Pancreas (tissue), 10 donors: Measurements from ENCODE around the gene ALG6. TPM values are rescaled to one million over a fixed set of nuclear protein-coding genes. Genes with fewer than 3 reads are reported as not detected.

Experiments
- ATAC-seq, 4 donors: fragments of 200-7000 bp; cut with Tn5 transposase; one replicate each; pipeline versions ENCODE4 v1.8.0 to v1.9.1; 2020; ENCODE audit warnings: mild to moderate bottlenecking in 4 of 4, moderate library complexity in 4 of 4
- DNase-seq, 6 donors: peaks; one replicate each; pipeline ENCODE4 v3.0.0-alpha.2; 2020
- FAIRE-seq: peaks from 2 replicates; lab custom pipeline; 2012; peaks lifted over from hg19 to GRCh38; lab: Jason Lieb, UNC
- H3K27ac ChIP-seq, 4 donors: fragments of 200-600 bp; sonication (generic); 1 replicate in 3 of 4; 2 replicates in 1 of 4; pipeline versions ENCODE4 v1.5.0 to v1.8.0; 2020
- H3K27me3 ChIP-seq, 4 donors: fragments of 200-600 bp; one replicate each; pipeline ENCODE4 v1.8.0; 2021
- H3K36me3 ChIP-seq, 3 donors: fragments of 200-600 bp; sonication (generic) in 1 of 3; one replicate each; pipeline versions ENCODE4 v1.5.0 to v1.8.0; 2020 to 2021
- H3K4me1 ChIP-seq, 3 donors: fragments of 200-600 bp; one replicate each; pipeline ENCODE4 v1.8.0; 2021
- H3K4me3 ChIP-seq, 4 donors: fragments of 200-600 bp; sonication (generic) in 2 of 4; one replicate each; pipeline versions ENCODE4 v1.5.0 to v1.8.0; 2020 to 2021
- H3K9me3 ChIP-seq, 4 donors: fragments of 200-600 bp; one replicate each; pipeline ENCODE4 v1.8.0; 2021
- WGBS, 2 donors: extraction: QIAGEN DNeasy Blood & Tissue Kit; methylation state at CpG; one replicate each; pipeline ENCODE4 v1.1.7; 2013; 5-methylcytosine and 5-hydroxymethylcytosine counted together
- intact Hi-C, 3 donors: fragments of 100-400 bp; cut with DNase I; formaldehyde crosslinking; loops; one replicate each; pipeline versions ENCODE4 v1.11.1 to v1.14.2; 2022
- polyA plus RNA-seq, 2 donors: library from polyadenylated mRNA; stranded (reverse); fragments of 200-250 nt; gene quantifications; one replicate each; pipeline ENCODE4 v1.2.3, GENCODE V29; 2013
- total RNA-seq, 6 donors: library from RNA; stranded (reverse); fragmentation: NEBNext Ultra II Directional in 4 of 6; extraction: Animal tissue kit (Norgen Biotek cat#: 25700) in 4 of 6; gene quantifications; one replicate each; pipeline versions ENCODE4 v1.2.1 to v1.2.4, GENCODE V29; 2021 to 2023
- TF ChIP-seq, protein P1 (sequence below), 4 donors: fragments of 200-600 bp; sonication (generic) in 3 of 4; IDR thresholded peaks; one replicate each; pipeline versions ENCODE4 v1.5.0 to v1.8.0; 2021; ENCODE audit warnings: antibody characterized with exemption in 4 of 4
- donor health status: healthy with polysubstance abuse.
- donor health status: DM: no; HTN: no; CAD: no; lungs with moderate emphysema.
- donor health status: DM: no; HTN: no; CAD: no.
- donor health status: control.
- donor health status: control.
- donor health status: Bipolar disorder and iron deficiency.
- donor health status: DM: yes; HTN: yes; CAD: no.
- donor health status: DM: no; HTN: no; CAD: no.
- donor health status: DM: no; HTN: no; CAD: no.
- donor health status: DM: yes; HTN: yes; CAD: no.

ALG6 gene
- 1 to 10 TPM; 3.1 to 8.8 (median 4.4) TPM for total RNA-seq
- polyA plus RNA-seq, result 10 to 100 TPM in 1 of 2 donors, 1 to 10 TPM in 1; 8.7 to 11.5 TPM

DNA sequence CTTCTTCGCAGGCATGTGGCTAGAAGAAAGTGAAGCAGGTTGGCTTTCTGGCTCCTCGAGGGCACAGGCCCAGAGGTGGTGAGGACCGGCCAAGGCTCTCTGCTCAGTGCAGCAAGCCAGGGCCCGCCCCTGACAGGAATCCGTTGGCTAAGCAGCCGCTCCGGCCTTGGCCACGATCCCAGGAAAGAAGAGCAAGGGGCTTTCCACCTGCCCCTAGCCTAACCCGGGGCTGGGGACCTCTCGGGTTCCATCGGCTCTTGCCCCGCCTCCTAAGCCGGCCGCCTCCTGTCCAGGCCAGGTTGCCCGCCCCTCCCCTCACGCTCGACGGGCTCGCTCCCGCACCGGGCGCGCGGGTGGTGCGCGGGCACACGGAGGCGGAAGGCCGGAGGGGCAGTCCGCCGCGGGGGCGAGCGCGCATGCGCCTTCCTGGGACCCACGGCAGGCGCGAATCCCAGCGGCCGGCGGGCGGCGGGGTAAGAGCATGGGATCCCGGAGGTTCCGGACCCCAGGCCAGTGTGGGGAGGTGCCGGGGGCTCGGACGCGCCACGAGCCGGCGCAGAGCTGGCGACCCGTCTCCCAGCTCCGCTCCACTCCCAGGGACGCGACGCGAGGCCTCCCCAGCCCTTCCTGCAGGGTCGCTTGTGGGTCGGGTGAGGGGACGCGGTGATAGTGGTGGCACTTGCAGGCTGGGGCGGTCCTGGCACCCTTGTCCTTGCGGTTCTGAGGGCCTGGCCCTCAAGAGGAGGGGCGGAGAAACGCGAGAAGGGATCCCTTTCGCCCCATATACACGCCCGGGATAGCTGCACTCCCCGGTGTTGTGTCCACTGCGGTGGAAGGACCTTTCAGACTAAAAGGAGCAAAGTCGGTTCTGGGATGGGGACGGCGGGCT, at the start of gene ALG6:
TSS of gene ALG6 (plus strand) at position 413 of the 889 bp plus-strand sequence. CDS start 3,351 bp downstream, outside the sequence.
- intact Hi-C loops, result no loop called here
- FAIRE-seq, result no peak

DNA sequence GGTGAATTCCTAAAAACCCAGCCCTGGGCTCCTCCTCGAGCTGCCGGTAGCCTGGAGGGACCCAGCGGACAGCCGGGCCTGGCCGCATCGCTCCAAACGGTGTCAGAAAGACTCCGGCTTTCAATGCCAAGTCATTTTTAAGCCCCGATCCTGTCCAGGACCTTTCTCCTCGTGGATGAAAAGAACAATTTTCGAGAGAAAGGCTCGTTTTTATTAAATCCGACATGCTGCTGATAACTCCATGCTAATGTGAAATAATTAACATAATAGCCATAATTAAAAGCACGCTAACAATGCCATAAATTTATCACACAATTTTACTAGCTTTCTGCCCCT, 49.6 kb upstream of the ALG6 start:
- peak overlapping the region in 3 of 4 donors; percentile 20 to 68 (median 37) for H3K4me3 ChIP-seq
- H3K27ac ChIP-seq, result no peak overlapping the region
- intact Hi-C loops, result no loop called here
- H3K9me3 ChIP-seq, result no peaks in the 10 kb centered on the region
- H3K36me3 ChIP-seq, result no peaks in the 10 kb centered on the region
- FAIRE-seq, result no peak
- no peak for DNase-seq
- TF ChIP-seq, protein P1, sequence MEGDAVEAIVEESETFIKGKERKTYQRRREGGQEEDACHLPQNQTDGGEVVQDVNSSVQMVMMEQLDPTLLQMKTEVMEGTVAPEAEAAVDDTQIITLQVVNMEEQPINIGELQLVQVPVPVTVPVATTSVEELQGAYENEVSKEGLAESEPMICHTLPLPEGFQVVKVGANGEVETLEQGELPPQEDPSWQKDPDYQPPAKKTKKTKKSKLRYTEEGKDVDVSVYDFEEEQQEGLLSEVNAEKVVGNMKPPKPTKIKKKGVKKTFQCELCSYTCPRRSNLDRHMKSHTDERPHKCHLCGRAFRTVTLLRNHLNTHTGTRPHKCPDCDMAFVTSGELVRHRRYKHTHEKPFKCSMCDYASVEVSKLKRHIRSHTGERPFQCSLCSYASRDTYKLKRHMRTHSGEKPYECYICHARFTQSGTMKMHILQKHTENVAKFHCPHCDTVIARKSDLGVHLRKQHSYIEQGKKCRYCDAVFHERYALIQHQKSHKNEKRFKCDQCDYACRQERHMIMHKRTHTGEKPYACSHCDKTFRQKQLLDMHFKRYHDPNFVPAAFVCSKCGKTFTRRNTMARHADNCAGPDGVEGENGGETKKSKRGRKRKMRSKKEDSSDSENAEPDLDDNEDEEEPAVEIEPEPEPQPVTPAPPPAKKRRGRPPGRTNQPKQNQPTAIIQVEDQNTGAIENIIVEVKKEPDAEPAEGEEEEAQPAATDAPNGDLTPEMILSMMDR (IDR thresholded peaks at IDR 0.05), result no peak
- 13 to 18% methylated on average over 14 of the region's 14 CpGs for WGBS, 2 donors
- peaks cover 12 to 60% (median 33%) of the 10 kb centered on the region in 4 donors for H3K27me3 ChIP-seq
- ATAC-seq, result no peak
- peaks cover 0 to 7% (median 0%) of the 10 kb centered on the region in 3 donors for H3K4me1 ChIP-seq

More for the DNA sequence above, at the start of gene ALG6:
- DNase-seq (peak; percentile 96 to 99 (median 97)), ATAC-seq (peak; percentile 97 to 100 (median 99))
- peak within 1 kb of the TSS; percentile 46 to 80 (median 76) for H3K27ac ChIP-seq
- peak within 1 kb of the TSS; percentile 51 to 89 (median 70) for H3K4me3 ChIP-seq
- H3K36me3 ChIP-seq, result peaks cover 0 to 5% (median 0%) of the 10 kb centered on the region in 3 donors
- H3K9me3 ChIP-seq, result no peaks in the 10 kb centered on the region
- TF ChIP-seq, protein P1 (IDR thresholded peaks at IDR 0.05), result no peak
- 1% methylated on average over 65 to 77 of the region's 77 CpGs for WGBS, 2 donors
- peaks cover 0 to 4% (median 0%) of the 10 kb centered on the region in 3 donors for H3K4me1 ChIP-seq
- no peaks in the 10 kb centered on the region for H3K27me3 ChIP-seq

DNA sequence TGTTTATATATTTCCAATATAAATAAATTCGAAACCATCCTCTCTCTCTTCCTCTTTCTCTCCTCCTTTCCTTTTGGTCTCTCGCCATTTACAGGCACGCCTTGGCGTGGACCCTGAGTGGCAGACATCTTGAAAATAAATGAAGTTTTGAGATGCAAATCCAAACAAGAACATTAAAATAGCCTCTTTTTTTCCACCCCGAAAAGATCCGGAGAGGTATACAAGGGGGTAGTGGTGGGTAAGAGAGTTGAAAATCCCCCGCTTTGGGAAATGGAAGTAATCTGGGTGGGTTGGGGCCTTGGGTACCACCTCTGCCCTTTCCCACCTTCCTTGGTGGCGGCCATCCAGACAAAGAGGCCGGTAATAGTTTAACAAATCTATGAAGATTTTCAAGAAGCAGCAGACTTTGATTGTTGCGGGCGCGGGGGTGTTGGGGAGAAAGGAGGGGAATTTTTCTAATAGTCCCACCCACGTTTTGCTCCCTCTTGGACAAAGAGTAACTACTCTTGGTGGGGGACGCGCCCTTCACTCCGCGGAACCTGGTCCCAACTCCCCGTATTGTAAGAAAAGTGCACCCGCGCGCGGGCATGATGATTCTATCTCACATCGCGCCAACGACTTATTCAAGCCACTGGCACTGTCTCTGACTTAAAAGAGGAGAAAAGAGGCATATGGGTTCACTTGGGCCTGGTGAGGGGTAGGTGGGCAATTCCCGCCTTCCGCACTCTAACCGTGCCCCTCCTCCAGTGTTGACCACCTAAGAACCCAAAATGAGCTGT, 49.0 kb upstream of the ALG6 start:
- ATAC-seq (no peak), FAIRE-seq (no peak), DNase-seq (no peak)
- 22 to 24% methylated on average over 28 of the region's 28 CpGs for WGBS, 2 donors
- H3K4me1 ChIP-seq, result peaks cover 0 to 7% (median 0%) of the 10 kb centered on the region in 3 donors
- no peak overlapping the region for H3K27ac ChIP-seq
- H3K9me3 ChIP-seq, result no peaks in the 10 kb centered on the region
- H3K36me3 ChIP-seq, result no peaks in the 10 kb centered on the region
- intact Hi-C loops, result no loop called here
- no peak overlapping the region for H3K4me3 ChIP-seq
- peaks cover 12 to 61% (median 33%) of the 10 kb centered on the region in 4 donors for H3K27me3 ChIP-seq
- TF ChIP-seq, protein P1 (IDR thresholded peaks at IDR 0.05), result no peak

DNA sequence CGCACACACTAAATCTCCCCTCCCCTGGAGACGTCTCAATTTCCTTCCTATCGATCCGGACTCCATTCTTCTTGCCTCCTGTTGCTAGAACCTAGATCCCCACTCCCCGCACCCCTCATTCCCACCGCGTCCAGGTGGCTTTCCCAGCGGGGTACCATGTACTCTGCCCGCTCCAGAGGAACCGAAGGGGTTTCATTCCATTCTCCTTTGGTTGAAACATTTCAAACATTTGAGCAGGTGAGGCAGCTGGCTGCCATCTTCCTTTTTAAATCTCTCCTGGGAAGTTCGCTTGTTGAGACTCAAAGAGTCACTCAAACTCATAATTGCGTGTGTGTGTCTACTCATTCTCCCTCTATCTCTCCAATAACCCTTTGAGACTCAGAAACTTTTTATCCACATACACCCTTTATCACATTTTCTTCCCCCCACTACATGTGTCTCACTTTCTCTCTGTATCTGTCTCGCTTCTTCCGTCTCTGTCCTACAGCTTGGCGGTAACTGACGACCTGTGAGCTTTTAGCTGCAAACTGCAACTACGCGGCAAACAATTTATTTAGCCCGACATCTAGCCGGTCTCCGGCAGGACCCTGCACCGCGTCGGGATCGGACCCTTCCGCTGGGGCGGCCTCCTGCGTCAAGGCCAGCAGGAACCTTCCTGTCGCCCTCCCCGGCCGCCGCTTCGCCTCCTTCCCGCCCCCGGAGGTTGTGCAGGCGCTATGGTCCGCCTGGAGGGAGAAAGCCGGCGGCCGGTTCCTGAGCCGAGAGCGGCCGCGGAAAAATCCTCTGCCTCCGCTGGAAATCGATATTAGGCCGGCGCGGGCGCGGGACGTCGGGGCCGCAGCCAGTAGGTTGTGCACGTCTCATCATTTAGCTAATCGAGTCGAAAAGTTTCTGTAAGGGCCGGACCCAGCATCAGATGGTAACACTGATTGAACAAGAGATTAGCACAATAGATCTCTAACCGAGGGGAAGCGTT, 48.1 kb upstream of the ALG6 start:
- DNase-seq (peak in 2 of 6 donors; percentile 50 to 58), FAIRE-seq (no peak), ATAC-seq (no peak)
- TF ChIP-seq, protein P1 (IDR thresholded peaks at IDR 0.05), result no peak
- H3K27me3 ChIP-seq, result peaks cover 12 to 65% (median 35%) of the 10 kb centered on the region in 4 donors
- intact Hi-C loops, result loop anchor here in 1 of 3 donors (10.0 kb wide), 1 partner anchor 115 kb away; no protein-coding TSS in a partner anchor
- no peaks in the 10 kb centered on the region for H3K9me3 ChIP-seq
- peaks cover 0 to 7% (median 0%) of the 10 kb centered on the region in 3 donors for H3K4me1 ChIP-seq
- H3K36me3 ChIP-seq, result no peaks in the 10 kb centered on the region
- H3K4me3 ChIP-seq, result no peak overlapping the region
- 9 to 10% methylated on average over 60 of the region's 60 CpGs for WGBS, 2 donors
- no peak overlapping the region for H3K27ac ChIP-seq
